Measurements from ENCODE around the gene RORC.

DNA sequence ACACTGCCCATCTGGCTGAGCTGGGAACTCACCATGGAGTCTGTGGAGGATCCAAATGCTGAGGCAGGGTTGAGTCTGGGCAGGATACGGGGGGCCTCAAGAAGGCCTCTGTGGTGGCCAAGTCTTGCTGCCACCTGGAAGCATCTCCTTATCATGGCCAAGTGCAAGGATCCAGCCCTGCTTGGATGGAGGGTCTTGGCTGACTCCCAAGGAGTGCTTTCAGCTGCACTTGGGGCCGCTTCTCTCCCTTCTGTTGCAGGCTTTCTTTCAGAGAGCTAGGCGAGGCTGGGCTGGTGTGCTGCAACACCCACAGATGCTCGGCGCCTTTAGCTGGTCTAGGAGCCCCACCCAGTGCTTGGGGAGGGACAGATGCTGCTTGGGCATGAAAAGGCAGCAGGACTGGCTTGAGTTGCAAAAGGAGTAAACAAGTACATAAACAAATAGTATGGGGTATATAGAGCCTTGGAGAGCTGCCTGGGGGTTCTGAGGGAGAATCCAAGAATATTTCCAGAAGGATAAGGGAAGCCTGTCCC, 21.9 kb upstream of the RORC start, which contains the start of gene THEM5:
- TF ChIP-seq MXI1 (IDR thresholded peaks at IDR 0.05; ENCODE audit: low read depth, low read length): no peak
- TF ChIP-seq, protein P1, sequence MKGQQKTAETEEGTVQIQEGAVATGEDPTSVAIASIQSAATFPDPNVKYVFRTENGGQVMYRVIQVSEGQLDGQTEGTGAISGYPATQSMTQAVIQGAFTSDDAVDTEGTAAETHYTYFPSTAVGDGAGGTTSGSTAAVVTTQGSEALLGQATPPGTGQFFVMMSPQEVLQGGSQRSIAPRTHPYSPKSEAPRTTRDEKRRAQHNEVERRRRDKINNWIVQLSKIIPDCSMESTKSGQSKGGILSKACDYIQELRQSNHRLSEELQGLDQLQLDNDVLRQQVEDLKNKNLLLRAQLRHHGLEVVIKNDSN (IDR thresholded peaks at IDR 0.05; ENCODE audit: borderline replicate concordance, low read depth): no peak
- TF ChIP-seq TAF1 (IDR thresholded peaks at IDR 0.05; ENCODE audit: borderline replicate concordance, low read depth, low read length): no peak
- TF ChIP-seq, protein P2, sequence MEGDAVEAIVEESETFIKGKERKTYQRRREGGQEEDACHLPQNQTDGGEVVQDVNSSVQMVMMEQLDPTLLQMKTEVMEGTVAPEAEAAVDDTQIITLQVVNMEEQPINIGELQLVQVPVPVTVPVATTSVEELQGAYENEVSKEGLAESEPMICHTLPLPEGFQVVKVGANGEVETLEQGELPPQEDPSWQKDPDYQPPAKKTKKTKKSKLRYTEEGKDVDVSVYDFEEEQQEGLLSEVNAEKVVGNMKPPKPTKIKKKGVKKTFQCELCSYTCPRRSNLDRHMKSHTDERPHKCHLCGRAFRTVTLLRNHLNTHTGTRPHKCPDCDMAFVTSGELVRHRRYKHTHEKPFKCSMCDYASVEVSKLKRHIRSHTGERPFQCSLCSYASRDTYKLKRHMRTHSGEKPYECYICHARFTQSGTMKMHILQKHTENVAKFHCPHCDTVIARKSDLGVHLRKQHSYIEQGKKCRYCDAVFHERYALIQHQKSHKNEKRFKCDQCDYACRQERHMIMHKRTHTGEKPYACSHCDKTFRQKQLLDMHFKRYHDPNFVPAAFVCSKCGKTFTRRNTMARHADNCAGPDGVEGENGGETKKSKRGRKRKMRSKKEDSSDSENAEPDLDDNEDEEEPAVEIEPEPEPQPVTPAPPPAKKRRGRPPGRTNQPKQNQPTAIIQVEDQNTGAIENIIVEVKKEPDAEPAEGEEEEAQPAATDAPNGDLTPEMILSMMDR (IDR thresholded peaks at IDR 0.05): no peak
- no peak for TF ChIP-seq YY1 (IDR thresholded peaks at IDR 0.05; ENCODE audit: low read depth)
- TF ChIP-seq, protein P3, sequence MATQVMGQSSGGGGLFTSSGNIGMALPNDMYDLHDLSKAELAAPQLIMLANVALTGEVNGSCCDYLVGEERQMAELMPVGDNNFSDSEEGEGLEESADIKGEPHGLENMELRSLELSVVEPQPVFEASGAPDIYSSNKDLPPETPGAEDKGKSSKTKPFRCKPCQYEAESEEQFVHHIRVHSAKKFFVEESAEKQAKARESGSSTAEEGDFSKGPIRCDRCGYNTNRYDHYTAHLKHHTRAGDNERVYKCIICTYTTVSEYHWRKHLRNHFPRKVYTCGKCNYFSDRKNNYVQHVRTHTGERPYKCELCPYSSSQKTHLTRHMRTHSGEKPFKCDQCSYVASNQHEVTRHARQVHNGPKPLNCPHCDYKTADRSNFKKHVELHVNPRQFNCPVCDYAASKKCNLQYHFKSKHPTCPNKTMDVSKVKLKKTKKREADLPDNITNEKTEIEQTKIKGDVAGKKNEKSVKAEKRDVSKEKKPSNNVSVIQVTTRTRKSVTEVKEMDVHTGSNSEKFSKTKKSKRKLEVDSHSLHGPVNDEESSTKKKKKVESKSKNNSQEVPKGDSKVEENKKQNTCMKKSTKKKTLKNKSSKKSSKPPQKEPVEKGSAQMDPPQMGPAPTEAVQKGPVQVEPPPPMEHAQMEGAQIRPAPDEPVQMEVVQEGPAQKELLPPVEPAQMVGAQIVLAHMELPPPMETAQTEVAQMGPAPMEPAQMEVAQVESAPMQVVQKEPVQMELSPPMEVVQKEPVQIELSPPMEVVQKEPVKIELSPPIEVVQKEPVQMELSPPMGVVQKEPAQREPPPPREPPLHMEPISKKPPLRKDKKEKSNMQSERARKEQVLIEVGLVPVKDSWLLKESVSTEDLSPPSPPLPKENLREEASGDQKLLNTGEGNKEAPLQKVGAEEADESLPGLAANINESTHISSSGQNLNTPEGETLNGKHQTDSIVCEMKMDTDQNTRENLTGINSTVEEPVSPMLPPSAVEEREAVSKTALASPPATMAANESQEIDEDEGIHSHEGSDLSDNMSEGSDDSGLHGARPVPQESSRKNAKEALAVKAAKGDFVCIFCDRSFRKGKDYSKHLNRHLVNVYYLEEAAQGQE (IDR thresholded peaks at IDR 0.05; ENCODE audit: low read depth, low read length): no peak
- no peak for TF ChIP-seq FOXJ3 (CRISPR knock-in tag; IDR thresholded peaks at IDR 0.05)
- TF ChIP-seq RAD21 (IDR thresholded peaks at IDR 0.05; ENCODE audit: low read length): no peak
- TF ChIP-seq RFX5 (IDR thresholded peaks at IDR 0.05; ENCODE audit: low read length): no peak
- TF ChIP-seq, protein P4, sequence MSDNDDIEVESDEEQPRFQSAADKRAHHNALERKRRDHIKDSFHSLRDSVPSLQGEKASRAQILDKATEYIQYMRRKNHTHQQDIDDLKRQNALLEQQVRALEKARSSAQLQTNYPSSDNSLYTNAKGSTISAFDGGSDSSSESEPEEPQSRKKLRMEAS (IDR thresholded peaks at IDR 0.05; ENCODE audit: low read depth): no peak
- TF ChIP-seq, protein P5, sequence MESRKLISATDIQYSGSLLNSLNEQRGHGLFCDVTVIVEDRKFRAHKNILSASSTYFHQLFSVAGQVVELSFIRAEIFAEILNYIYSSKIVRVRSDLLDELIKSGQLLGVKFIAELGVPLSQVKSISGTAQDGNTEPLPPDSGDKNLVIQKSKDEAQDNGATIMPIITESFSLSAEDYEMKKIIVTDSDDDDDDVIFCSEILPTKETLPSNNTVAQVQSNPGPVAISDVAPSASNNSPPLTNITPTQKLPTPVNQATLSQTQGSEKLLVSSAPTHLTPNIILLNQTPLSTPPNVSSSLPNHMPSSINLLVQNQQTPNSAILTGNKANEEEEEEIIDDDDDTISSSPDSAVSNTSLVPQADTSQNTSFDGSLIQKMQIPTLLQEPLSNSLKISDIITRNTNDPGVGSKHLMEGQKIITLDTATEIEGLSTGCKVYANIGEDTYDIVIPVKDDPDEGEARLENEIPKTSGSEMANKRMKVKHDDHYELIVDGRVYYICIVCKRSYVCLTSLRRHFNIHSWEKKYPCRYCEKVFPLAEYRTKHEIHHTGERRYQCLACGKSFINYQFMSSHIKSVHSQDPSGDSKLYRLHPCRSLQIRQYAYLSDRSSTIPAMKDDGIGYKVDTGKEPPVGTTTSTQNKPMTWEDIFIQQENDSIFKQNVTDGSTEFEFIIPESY (IDR thresholded peaks at IDR 0.05; ENCODE audit: borderline replicate concordance, low read depth): no peak
- TF ChIP-seq, protein P6, sequence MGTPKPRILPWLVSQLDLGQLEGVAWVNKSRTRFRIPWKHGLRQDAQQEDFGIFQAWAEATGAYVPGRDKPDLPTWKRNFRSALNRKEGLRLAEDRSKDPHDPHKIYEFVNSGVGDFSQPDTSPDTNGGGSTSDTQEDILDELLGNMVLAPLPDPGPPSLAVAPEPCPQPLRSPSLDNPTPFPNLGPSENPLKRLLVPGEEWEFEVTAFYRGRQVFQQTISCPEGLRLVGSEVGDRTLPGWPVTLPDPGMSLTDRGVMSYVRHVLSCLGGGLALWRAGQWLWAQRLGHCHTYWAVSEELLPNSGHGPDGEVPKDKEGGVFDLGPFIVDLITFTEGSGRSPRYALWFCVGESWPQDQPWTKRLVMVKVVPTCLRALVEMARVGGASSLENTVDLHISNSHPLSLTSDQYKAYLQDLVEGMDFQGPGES (IDR thresholded peaks at IDR 0.05; ENCODE audit: low read depth, low read length): no peak
- TF ChIP-seq POLR2AphosphoS5 (IDR thresholded peaks at IDR 0.05; ENCODE audit: low read depth, low read length): no peak

Data from SK-N-SH (cell line).